RCC 7860 (cell line): ENCODE data around the gene MUSK.
"Not testable (repeated sequence)": the region's sequence is repeated elsewhere in the genome, so short reads cannot be mapped to it uniquely, and the experiment has no call there.

ENCODE experiments used
- DNase-seq: peaks from one replicate; pipeline ENCODE4 v3.0.0-alpha.2; 2015; ENCODE audit warnings: low spot score
- FAIRE-seq: peaks from 2 replicates; lab custom pipeline; 2012; peaks lifted over from hg19 to GRCh38; lab: Jason Lieb, UNC

MUSK gene

GRCh38 chr9:110691002-110691549, 22.5 kb downstream of the MUSK start:
- DNase-seq: no peak
- no peak for FAIRE-seq

DNA sequence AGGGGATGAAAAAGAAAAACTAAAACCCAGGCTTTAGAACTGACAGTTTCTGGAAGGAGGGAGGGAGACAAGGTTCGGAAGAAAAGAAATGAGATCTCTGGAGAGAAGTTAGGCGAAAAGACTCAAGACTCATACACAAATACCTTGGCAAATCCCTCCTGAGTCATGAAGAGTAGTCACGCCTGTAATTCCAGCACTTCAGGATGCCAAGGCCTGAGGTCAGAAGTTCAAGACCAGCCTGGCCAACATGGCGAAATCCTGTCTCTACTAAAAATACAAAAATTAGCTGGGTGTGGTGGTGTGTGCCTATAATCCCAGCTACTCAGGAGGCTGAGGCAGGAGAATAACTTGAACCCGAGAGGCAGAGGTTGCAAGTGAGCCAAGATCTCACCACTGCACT, 27.3 kb downstream of the MUSK start:
- FAIRE-seq, DNase-seq: not testable (repeated sequence)

DNA sequence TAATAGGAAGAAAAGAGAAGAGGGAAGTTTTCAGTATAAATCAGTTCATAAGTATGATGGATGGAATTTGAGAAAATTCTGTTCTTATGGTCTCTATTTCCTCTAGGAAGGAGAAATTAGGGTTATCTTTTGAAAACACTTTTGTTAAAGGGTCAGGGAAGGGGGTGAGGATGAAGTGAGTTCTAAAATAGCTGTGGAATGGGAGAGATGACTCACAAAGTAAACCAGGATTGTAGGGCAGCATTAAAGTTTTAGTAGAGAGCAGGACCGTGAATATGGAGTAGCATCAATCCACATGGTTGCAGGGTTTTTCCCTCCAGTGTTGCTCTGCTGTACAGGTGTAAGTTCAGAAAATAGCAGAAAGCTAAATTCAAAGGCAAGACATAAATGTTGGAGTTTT, 32.4 kb downstream of the MUSK start:
- no peak for DNase-seq
- no peak for FAIRE-seq

DNA sequence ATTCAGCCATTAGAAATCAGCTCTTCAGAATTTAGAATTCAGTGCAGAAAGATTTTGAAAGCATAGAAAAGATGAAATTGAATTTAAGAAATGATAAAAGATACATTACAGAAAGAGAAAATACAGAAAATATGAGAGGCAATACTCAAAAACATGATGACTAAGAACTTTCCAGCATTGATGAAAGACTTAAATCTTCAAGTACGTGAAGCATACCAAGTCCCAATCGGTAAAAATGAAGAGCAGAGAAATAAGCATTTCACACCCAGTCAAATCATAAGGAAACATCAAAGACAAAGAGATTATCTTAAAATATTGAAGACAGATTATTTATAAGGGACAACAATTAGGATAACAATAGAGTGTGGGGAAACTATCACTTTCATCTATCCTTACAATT, 35.1 kb downstream of the MUSK start:
- DNase-seq (no peak), FAIRE-seq (no peak)

DNA sequence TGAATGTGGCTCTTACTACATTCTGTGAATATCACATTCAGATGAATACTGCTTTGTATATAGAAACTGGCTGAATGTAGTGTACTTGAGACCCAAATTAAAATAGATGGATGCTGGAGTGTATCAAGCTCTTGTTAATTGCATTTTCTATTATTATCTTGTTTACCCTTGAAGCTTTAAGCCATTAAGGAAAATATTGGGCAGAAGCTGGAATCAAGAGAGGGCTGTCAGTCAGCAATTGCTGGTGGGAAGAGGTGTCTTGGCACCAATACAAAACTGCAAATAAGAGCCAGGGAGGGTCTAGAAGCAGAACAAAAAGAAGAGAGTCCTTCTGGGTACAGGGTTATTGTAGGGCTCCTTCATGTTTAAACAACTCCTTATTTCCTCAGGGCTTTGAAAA, 38.8 kb downstream of the MUSK start:
- FAIRE-seq (no peak), DNase-seq (no peak)

- FAIRE-seq: no peak
- DNase-seq: no peak
Measured at GRCh38 chr9:110710420-110710819, 41.8 kb downstream of the MUSK start.

DNA sequence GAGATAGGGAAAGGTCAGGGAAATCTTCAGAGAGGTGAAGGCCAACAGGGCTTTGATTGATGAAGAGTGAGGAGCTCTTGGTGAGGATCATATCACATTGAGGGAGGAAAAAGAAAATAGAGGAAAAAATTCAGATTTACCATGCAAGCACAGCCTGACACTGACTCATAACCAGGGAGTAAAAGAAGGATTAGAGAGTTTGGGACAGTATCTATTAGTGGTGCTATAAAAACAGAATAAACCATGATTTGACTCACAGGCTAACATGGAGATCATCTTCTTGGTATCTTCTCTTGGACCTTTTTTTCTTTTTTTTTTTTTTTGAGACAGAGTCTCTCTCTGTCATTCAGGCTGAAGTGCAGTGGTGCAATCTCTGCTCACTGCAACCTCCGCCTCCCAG, 44.4 kb downstream of the MUSK start:
- FAIRE-seq (no peak), DNase-seq (no peak)

- FAIRE-seq (no peak), DNase-seq (no peak)
Measured at GRCh38 chr9:110714314-110714713, 45.7 kb downstream of the MUSK start.

DNA sequence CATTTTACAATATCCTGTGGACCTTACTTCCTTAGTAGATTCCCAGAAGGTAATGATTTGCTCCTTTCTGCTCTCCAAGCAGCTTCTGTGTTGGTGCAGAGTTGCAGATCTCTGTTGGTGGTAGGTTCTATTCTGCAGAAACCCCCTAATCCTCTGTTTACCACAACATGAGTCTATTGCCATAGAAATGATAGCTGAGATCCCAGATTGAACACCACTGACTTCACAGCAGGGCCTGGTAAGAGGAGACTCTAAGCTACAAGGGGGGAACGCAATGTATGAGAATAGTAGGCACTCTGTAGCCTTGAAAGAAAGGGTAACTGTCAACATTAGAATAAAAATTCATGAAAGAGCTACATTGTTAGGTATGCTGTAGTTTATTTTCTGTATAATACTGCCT, 59.5 kb downstream of the MUSK start:
- no peak for DNase-seq
- no peak for FAIRE-seq

GRCh38 chr9:110729641-110730040, 61.0 kb downstream of the MUSK start:
- DNase-seq (no peak), FAIRE-seq (no peak)

DNA sequence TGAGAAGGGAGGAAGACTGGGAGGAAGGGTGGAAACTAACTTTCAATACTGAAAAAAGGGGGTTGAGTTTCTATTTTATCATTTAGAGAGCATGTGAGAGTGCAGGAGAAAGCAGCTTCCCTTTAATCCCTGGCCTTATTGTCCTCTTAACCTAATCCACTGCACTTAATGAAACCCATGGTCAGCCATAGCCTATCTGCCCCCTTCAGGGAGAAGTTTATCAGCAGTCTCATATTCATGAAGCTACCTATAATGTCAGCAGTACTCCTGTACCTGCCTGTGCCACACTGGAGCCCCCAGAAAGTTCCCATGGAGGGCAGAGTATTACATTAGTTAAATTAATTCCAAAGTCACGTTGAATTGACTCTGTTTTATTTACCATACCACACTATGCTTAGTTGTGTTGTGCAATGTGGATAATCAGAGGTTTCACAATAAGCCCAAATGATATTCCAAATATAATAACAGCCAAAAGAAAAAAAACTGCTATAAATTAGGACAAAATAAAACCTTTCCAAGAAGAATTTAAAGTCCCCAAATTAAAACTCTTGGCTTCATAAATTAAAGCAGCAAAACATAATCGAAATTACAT, 62.9 kb downstream of the MUSK start:
- FAIRE-seq (no peak), DNase-seq (no peak)

DNA sequence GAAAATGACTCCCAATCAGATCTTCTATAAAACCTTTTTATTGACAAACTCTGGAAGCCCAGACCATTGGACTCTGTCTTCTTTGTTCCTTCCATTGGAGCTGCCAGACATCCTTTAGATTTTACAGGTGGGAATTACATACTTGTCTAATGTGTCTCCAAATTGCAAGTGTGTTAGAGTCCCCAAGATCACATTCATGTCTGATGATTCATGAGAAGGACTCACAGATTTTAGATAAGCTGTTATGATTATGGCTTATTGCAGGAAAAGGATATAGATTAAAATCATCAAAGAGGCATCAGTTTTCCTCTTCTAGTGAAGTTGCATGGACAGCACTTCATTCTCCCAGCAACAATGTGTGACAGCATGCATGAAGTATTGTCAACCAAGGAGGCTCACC, 70.4 kb downstream of the MUSK start:
- FAIRE-seq (no peak), DNase-seq (no peak)

- FAIRE-seq (no peak), DNase-seq (peak; percentile 32)
Measured at GRCh38 chr9:110742741-110743371, 74.3 kb downstream of the MUSK start.

GRCh38 chr9:110744715-110745384, 76.3 kb downstream of the MUSK start:
- DNase-seq (peak; percentile 89), FAIRE-seq (peak; percentile 96)

DNA sequence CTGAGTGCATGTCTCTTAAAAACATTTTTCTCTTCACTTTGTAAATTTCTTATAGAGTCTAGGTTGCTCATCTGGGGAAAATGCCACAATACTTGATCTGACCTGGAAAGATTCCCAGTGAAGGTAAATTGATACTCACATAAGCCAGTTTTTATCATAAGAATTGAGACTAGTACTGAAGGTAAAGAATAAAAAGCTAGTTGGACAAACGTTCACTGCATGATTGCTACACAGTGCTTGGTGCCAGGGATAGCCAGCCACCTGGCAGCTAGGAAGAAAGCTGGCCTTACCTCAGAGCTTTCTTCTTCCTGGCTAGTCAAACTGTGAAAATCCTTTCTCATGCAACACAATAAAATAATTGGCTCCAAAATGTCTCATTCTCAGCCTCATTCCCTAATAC, 77.1 kb downstream of the MUSK start:
- DNase-seq: no peak
- FAIRE-seq: no peak

- DNase-seq (no peak), FAIRE-seq (no peak)
Measured at GRCh38 chr9:110746211-110746930, 77.8 kb downstream of the MUSK start.

DNA sequence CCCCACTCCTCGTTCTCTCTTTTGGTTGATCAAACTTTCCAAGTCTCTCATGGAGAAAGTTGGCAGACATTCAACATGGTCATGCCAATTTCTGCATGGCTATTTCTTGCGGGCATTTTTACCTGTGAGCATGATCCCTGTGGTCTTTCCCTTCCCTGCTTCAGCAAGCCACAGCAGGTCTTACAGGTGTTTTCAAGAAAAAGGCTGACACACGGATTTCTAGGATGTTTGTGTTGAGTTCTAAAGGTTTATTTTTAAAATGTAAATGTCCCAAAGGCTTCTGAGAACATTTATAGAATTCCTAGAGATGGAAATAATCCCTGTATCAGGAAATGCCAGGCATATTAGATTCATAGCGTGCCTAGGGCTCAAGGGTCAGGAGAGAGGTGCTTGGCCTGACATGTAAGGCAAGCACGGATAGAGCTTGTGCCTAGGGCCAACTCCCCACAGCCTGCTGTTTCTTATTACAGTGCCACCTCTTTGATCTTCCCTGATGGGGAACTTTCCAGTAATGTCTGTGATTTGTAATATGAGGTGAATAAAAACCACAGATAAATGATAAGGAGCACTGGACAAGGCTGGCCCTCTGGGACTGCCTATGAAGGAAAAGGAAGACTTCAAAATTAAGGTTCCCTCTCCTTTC, 79.8 kb downstream of the MUSK start:
- FAIRE-seq: no peak
- DNase-seq: no peak

GRCh38 chr9:110750272-110750671, 81.7 kb downstream of the MUSK start:
- no peak for FAIRE-seq

DNA sequence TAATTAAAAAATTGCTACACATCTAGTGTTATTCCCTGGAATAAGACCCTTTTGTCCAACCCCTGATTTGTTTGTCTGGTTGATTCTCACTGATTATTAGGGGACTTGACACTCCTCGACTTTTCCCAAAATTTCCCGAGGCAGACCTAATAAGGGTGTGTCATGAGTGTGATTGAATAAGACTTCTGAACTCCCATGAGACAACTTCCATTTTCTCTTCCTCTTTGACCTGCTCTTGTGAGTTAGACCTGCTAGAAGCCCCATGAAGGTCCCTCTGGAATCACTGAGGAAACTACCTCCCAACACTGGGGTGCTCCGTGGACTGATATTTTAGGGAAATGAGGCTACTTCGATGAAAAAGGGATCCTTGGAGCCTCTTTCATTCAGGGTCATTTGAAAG, 83.4 kb downstream of the MUSK start:
- FAIRE-seq (no peak), DNase-seq (no peak)

More at GRCh38 chr9:110750272-110750671, 81.7 kb downstream of the MUSK start:
- DNase-seq: no peak

DNA sequence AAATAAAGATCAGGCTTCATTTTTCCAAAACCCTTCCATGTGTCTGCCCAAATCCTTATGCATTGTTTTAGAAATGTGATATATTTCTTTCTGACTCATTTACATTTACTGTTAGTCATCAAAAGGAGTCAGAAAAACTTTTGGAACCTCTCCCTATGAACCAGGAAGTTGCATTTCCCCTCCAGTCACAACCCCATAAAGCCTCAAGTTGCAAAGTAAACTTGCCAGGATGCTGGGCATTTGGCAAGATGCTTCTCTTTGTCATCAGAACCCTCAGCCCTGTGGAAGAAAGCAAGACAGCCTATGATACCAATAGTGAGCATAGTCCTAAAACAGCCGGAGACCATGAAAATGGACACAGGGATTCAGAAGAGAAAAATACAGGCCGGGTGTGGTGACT, 84.2 kb downstream of the MUSK start:
- FAIRE-seq: peak; percentile 70
- DNase-seq: peak; percentile 50

GRCh38 chr9:110753731-110754231, 85.2 kb downstream of the MUSK start:
- DNase-seq (no peak), FAIRE-seq (no peak)
